Measurements from ENCODE around the gene BTBD6.

Gene BTBD6

DNA sequence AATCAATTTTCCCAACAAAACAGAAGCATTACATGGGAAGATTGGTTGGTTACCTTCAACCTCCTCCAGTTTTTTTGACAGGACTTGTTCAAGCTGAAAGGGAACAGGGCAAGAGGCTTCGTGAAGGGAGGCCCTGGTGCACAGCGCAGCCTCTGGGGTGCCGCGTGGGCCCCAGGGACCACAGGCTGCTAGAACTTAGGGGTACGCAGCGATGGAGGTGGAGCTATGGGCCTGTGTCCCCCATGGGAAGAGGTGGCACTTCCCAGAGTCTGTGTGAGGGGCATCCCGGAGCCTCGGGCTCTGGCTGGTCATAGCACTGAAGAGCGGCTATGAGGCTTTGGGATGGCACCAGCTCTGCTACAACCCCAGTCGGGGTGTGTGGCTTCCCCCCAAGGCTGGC is 22.1 kb upstream of the BTBD6 start:
- CTCF ChIA-PET = no interaction called here
- POLR2A ChIA-PET = no interaction called here
- TF ChIP-seq, protein P1, sequence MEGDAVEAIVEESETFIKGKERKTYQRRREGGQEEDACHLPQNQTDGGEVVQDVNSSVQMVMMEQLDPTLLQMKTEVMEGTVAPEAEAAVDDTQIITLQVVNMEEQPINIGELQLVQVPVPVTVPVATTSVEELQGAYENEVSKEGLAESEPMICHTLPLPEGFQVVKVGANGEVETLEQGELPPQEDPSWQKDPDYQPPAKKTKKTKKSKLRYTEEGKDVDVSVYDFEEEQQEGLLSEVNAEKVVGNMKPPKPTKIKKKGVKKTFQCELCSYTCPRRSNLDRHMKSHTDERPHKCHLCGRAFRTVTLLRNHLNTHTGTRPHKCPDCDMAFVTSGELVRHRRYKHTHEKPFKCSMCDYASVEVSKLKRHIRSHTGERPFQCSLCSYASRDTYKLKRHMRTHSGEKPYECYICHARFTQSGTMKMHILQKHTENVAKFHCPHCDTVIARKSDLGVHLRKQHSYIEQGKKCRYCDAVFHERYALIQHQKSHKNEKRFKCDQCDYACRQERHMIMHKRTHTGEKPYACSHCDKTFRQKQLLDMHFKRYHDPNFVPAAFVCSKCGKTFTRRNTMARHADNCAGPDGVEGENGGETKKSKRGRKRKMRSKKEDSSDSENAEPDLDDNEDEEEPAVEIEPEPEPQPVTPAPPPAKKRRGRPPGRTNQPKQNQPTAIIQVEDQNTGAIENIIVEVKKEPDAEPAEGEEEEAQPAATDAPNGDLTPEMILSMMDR (IDR thresholded peaks at IDR 0.05; ENCODE audit: control extremely low read depth, extremely low read depth, low read depth, missing control alignments) = no peak
- DNase-seq (ENCODE audit: extremely low spot score) = no peak

DNA sequence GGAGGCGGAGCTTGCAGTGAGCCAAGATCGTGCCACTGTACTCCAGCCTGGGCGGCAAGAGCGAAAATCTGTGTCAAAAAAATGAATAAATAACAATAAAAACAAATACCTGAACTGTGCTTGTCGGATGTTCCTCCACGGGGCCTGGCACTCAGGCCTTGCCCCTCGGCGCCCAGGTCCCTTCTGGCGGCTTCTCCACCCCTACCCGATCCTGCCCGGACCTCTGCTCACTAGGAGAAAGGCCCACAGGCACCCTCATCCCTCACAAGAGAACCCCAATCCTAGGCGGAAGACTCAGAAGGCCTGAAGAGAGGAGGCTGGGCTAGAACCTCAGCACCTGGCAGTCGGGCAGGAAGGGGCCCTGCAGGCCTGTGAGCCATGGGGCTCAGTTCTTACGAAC is 21.0 kb upstream of the BTBD6 start:
- POLR2A ChIA-PET = no interaction called here
- no peak for DNase-seq (ENCODE audit: extremely low spot score)
- CTCF ChIA-PET = no interaction called here
- TF ChIP-seq, protein P1 (IDR thresholded peaks at IDR 0.05; ENCODE audit: control extremely low read depth, extremely low read depth, low read depth, missing control alignments) = no peak

DNA sequence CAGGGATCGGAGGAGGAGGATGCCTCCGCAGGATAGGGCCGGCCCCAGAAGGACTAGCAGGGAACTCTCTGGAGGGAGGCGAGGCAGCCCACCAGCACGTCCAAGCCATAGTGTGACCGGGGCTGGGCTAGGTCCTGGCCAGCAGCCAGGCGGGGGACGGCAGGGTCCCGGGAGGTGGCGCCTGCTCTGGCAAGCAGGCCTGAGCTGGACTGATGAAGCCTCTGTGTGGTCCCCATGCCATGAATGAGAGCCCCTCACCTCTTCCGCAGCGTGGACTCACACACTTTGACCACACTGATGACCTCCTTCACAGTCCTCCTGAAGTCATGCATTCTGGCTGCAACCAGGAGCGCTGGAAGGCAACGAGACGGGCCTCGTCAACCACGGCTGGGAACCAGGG is 19.8 kb upstream of the BTBD6 start:
- TF ChIP-seq, protein P1 (IDR thresholded peaks at IDR 0.05; ENCODE audit: control extremely low read depth, extremely low read depth, low read depth, missing control alignments) = no peak
- ChIA-PET CTCF (no interaction called here), POLR2A (no interaction called here)
- no peak for DNase-seq (ENCODE audit: extremely low spot score)

DNA sequence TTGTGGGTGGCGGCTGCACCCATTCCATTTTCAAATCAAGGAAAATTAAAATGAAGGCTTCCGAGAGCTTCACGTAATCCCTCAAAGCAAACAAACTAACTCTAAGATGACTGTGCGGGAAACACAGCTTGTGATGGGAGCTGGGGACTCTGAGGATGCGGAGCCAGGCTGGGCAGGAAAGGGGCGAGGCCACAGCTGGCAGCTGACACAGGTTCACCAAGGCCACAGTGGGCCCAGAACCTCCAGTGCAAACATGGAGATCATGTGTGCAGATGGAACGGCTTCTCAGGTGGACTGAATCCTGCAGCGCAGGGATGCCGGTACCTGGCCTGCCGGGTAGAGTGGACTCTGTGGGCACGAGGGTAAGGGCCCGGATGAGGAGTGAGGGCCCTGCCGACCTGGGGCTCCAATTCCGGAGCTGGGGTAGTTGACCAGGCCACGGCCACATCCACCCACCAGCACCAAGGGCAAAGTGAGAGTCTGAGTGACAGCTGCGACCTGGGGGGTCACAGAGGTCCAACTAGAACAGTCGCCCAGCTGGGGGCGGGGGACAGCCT is 19.2 kb upstream of the BTBD6 start:
- TF ChIP-seq, protein P1 (IDR thresholded peaks at IDR 0.05; ENCODE audit: control extremely low read depth, extremely low read depth, low read depth, missing control alignments) = no peak
- ChIA-PET CTCF (no interaction called here), POLR2A (no interaction called here)
- no peak for DNase-seq (ENCODE audit: extremely low spot score)

DNA sequence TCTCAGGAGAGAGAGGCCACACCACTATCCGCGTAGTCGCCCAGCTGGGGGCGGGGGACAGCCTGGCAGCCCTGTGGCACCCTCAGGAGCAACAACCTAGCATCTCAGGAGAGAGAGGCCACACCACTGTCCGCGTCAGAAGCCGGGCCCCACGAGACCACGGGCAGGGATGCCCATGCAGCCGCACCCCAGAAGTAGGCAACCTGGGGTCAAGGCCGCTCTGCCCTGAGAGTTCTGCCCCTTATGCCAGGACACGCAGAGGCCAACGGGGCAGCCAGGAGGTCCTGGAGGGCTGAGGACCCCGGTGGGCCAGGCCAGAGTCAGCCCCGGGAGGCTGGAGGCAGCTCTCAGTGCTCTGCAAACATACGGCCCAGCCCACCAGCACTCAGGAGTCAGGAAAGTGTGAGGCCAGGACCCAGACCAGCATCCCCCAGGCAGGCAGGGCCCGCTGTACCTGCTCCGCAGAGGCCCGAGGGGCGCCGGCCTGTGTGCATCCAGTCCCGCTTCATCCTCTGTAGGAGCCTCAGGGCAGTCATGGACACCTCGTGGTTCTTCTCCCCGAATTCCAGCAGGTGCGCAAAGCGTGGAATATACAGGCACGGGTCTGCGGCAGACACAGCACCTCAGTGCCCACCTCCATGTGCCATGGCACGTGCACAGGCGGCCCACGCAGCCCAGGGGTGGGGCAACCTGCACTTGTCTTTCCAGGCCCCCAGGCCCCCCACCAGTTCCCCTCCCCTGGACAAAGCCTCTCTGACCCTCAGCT is 7.3 kb upstream of the BTBD6 start:
- no peak for DNase-seq (ENCODE audit: extremely low spot score)
- ChIA-PET CTCF (no interaction called here), POLR2A (no interaction called here)
- TF ChIP-seq, protein P1 (IDR thresholded peaks at IDR 0.05; ENCODE audit: control extremely low read depth, extremely low read depth, low read depth, missing control alignments) = no peak

DNA sequence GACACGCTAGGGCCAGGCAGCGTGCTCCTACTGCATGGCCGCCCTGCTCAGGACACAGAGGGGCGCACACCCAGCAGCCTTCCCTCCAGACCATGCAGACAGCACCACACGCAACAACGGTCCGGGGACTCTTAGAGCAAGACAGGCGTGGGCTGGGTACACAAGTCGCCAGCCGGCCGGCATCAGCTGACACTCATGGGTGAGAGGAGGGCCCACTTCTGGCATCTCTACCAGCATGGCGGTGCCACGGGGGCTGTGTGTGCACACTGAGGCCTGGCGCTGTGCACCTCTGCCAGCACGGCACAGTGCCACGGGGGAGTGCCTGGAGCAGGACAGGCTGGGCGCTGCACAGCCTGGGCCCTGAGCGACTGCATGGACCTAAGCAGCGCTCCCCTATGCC is 6.7 kb upstream of the BTBD6 start:
- ChIA-PET CTCF (no interaction called here), POLR2A (no interaction called here)
- no peak for DNase-seq (ENCODE audit: extremely low spot score)
- TF ChIP-seq, protein P1 (IDR thresholded peaks at IDR 0.05; ENCODE audit: control extremely low read depth, extremely low read depth, low read depth, missing control alignments) = no peak
